Stimulated activated CD8-positive, alpha-beta memory T cell treated with anti-CD3 and anti-CD28 coated beads, Interleukin-4, amount 100 ng/mL, for 24 hours (primary cell): ENCODE results near the gene RASSF10.

ENCODE experiments used
- DNase-seq: peaks from one replicate; pipeline ENCODE4 v3.0.0-alpha.2; 2020; ENCODE audit warnings: low read depth

The RASSF10 gene

DNA sequence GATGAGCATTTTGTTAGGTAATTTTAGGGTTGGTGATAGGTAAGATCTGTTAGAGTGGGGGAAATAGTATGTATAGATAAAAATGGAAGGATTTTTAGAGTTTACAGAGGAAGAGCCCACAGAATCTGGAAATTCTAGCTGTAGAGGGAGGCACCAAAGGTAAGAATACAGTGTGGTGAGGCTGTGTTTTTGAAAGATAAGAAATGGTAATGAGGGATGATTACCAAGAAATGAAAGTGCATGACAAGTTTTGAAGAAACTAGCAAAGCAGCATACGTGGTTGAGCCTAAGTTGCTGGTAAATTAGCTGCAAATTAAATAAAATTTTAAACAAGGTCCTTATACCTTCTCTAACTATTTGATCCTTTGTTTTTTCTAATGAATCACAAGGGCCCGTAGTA is 14.6 kb upstream of the RASSF10 start:
- no peak for DNase-seq

DNA sequence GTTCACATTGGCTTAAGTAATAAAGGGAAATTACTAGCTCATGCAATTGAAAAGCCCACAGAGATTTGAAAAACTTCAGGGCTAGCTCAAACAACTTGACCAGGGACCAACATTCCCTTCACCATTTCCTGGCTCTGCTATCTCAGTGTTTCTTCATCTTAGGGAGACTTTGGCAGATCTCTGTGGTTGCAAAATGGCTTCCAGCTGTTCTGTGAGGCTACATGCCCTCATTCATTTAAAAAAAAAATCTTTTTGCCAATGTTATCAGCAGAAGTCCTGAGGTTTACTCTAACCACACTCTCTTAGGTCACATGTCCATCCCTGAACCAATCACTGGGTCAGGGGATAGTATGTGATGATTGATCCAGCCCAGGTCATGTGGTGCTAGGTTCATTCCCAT is 13.9 kb upstream of the RASSF10 start:
- DNase-seq, result no peak

DNA sequence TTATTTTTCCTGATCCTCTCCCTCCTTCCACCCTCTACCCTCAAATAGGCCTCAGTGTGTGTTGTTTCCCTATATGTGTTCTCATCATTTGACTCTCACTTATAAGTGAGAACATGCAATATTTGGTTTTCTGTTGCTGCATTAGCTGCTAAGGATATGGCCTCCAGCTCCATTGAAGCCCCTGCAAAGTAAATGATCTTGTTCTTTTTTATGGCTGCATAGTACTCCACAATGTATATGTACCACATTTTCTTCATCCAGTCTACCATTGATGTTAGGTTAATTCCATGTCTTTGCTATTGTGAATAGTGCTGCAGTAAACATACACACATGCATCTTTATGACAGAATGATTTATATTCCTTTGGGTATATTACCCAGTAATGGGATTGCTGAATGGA is 13.3 kb upstream of the RASSF10 start:
- DNase-seq, result no peak

DNA sequence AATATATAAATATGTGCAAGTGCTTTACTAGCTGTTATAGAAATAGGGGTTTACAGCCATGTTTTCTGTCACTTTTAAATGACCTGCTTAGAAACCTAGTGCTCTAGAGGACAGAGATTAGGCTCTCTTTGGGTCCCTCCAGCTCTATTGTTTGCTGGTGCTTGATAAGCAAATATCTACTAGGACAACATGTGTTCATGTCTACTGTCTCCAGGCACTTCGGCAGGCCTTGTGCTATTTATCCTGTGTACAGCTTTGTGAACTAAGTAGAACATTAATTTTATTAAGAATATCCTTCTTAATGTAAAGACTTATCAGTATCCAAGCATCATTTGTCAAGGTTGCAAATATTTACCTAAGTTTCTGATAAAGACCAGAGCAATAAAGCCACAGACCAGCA is 11.9 kb upstream of the RASSF10 start:
- no peak for DNase-seq

DNA sequence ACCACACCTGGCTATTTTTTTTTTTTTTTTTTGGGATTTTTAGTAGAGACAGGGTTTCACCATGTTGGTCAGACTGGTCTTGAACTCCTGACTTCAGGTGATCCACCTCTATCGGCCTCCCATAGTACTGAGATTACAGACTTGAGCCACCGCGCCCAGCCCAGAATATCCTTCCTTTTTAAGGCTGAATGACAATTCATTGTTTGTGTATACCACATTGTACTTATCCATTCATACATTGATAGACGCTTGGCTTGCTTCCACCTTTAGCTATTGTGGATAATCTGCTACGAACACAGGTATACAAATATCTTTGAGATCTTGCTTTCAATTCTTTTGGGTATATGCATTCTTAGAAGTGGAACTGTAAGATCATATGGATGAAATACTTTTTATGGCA is 10.8 kb upstream of the RASSF10 start:
- no peak for DNase-seq

DNA sequence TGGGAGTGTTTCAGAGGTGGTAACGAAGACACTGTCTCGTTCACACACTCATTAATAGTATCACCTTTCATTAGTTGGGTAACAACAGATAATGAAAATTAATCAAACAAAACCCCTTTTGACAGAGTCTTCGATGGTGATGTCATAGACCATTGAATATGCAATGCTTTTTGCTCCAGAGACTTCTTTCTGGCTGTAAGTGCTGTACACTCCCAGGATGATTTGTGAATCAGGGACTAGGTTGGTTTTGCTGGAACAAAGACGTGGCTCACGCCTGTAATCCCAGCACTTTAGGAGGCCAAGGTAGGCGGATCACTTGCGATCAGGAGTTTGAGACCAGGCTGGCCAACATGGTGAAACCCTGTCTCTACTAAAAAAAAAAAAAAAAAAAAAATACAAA is 9.5 kb upstream of the RASSF10 start:
- DNase-seq, result no peak

DNA sequence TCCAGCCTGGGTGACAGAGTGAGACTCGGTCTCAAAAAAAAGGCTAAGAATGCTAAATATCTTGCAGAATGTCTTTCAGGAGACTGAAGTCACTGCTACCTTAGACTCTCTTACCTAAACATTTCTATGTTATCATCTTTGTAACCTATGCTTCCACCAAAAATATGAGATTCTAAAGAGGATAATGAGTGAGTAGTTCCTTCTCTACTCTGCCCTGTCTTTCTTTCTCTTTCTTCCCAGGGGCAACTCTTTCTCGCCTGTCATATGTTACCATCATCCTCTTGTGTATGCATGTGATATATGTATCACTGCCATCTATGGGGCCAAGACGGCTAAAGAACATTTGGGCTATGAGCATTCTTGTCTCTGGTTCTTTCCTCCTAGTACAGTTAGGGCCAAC is 9.0 kb upstream of the RASSF10 start:
- no peak for DNase-seq

DNA sequence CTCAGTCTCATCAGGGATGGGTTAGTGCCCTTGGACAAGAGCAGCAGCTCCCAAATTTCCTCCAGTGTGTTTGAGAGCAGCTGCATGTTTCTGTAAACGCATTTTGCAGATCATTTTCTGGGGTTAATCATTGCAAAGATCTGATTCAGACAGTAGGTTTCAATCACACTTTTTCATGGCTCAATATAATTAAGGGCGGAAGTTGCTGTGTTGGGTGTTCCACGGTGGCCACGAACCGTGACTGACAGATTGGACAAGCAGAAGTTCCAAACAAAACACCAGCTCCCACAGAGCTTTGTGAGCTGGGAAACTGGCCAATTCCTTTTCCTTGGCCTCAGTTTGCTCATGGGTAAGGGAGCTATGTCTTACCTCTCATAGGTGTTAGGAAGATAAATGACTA is 8.4 kb upstream of the RASSF10 start:
- DNase-seq, result no peak

DNA sequence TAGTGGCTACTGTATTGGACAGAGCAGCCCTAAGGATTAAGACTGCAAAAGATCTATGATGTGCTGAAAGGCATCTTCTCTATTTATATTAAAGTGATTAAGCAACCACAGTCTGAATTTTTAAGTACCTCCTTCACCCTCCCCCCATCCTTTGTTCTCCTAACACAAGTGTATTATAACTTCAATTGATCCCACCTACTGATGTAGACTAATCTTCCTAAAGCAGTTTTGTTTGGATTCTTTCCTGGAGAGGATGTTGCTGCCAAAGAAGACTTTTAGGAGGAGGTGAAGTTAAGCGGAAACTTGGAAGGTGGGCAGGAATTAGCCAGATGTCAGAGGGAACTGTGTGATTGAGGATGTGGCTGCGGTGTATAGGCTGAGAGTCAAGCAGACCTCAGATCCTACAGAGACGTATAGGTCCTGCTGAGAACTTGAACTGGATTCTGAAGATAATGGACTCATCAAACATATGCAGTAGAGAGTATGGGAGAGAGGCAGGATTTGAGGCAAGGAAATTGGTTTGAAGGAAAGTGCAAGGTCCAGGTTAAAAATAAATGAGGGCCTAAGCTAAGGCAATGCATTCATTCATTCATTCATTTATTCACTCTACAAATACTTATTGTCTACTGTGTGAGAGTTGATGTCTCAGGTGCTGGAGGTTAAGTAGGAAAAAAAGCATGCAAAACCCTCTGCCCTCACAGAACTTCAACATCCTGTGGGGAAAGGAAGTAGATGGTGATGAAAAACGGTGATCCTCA is 5.2 kb upstream of the RASSF10 start:
- DNase-seq, result no peak

DNA sequence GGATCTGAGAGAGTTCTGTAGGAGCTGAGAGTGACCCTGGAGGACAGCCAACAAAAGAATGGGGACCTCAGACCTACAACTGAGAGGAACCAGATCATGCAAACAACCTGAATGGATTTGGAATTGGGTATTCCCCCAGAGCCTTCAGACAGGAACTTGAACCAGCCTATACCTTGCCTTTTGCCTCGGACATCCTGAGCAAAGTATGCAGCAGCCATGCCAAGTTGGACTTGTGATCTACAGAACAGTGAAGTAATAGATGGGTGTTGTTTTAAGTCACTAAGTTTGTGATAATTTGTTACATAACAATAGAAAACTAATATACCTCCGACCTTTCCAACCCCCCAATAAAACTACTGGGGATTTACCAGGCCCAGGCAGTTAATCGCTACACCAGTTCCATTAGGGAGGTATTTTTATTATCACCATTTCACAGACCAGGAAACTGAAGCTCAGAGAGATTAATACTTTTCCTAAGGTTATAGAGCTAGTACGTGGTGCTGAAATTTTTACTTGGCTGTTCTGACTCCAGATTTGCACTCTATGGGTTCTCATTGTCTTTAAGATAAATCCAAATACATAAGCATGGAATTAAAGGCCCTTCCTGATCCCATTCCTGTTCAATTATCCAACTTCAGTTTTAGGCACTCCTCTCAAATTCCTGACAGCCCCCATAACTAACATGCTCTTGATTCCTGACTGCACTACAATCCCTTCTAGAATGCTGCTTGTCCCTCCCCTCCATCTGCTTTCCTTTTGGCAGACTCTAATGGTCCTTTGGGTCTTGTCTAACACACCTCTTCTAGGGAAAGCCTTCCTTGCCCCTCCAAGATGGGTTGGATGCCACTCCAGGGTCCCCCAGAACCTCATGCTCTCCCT is 1.7 kb upstream of the RASSF10 start:
- DNase-seq, result no peak

DNA sequence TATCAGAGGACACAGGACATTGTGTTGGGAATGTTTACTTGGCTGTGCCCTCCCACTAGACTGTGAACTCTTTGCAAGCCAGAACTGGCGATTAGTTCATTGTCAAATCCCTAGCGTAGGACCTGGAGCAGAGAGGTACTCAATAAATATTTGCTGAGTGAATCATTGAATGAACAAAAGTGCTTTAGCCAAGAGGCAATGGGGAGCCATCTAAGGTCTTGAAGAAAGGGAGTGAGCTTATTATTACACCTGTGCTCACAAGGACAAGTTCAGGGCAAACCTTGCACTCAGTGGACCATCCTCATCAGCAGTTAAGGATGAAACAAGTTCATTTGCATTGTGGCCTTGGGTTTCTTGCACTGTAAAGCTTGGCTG is 1.1 kb upstream of the RASSF10 start:
- DNase-seq, result no peak

DNA sequence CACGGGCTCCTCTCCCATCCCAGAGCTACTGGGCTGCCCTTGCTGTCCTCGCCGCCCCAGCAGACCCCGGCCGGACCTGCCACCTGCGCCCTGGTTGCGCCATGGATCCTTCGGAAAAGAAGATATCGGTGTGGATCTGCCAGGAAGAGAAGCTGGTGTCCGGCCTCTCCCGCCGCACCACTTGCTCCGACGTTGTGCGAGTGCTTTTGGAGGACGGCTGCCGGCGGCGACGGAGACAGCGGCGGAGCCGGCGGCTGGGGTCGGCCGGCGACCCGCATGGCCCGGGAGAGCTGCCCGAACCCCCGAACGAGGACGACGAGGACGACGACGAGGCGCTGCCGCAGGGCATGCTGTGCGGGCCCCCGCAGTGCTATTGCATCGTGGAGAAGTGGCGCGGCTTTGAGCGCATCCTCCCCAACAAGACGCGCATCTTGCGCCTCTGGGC is 382 bp downstream of the RASSF10 start:
- DNase-seq, result no peak

DNA sequence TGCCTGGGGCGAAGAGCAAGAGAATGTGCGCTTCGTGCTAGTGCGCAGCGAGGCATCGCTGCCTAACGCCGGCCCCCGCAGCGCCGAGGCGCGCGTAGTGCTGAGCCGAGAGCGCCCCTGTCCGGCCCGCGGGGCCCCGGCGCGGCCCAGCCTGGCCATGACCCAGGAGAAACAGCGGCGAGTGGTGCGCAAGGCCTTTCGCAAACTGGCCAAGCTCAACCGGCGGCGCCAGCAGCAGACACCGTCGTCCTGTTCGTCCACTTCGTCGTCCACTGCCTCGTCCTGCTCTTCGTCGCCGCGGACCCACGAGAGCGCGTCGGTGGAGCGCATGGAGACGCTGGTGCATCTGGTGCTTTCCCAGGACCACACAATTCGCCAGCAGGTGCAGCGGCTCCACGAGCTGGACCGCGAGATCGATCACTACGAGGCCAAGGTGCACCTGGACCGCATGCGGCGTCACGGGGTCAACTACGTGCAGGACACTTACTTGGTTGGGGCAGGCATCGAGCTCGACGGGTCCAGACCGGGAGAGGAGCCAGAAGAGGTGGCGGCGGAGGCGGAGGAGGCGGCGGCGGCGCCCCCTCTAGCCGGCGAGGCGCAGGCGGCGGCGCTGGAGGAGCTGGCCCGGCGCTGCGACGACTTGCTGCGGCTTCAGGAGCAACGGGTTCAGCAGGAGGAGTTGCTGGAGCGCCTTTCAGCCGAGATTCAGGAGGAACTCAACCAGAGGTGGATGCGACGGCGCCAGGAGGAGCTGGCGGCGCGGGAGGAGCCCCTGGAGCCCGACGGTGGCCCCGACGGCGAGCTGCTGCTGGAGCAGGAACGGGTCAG is 1.0 kb downstream of the RASSF10 start:
- DNase-seq, result no peak

DNA sequence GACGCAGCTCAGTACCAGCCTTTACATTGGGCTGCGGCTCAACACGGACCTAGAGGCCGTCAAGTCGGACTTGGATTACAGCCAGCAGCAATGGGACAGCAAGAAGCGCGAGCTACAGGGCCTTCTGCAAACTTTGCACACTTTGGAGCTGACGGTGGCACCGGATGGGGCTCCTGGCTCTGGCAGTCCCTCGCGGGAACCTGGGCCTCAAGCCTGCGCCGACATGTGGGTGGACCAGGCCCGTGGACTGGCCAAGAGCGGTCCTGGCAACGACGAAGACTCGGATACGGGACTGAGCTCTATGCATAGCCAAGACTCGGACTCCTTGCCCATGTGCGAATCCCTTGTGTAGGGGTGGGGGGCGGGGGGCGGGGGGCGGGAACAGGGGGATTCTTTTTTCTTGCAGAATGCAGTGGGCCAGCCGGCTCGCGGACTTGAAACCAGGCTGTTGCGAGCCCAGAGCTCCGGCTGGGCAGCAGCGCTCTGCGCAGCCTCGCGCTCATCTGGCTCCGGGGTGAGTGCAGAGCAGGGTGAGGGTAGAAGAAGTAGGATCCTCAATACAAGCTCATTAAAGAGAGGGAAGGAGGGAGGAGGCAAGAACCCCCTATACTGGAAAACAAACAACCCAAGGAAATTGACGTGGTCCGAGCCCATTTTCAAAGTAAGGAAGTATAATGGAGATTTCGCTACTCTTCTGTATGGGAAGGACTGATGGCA is 1.8 kb downstream of the RASSF10 start:
- no peak for DNase-seq

DNA sequence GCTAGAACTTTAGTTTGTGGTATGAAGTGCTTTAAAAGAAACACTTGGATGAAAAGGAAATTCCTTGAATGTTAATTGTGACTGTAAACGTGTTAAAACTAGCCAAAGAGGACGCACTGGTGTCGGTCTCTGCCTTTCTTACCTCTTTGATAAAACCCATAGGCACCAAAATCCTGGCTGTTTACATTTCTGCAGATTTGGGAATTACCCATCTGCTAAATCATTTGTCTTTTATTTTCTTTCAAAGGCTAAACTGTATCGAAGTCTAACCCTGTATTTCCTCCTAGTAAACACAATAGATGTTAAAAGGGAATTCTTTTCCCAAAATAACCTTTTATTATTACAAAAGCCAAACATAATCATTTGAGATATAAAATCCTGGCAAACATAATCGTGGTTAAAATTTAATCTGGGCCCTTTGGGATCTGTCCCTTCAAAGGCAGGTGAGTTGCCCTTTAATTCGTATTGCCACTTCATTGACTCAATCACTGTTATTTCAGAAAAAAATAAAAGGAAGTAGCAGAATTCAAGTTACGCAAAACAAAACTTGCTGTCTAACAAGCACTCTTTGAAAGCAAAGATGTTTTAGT is 2.4 kb downstream of the RASSF10 start:
- no peak for DNase-seq

DNA sequence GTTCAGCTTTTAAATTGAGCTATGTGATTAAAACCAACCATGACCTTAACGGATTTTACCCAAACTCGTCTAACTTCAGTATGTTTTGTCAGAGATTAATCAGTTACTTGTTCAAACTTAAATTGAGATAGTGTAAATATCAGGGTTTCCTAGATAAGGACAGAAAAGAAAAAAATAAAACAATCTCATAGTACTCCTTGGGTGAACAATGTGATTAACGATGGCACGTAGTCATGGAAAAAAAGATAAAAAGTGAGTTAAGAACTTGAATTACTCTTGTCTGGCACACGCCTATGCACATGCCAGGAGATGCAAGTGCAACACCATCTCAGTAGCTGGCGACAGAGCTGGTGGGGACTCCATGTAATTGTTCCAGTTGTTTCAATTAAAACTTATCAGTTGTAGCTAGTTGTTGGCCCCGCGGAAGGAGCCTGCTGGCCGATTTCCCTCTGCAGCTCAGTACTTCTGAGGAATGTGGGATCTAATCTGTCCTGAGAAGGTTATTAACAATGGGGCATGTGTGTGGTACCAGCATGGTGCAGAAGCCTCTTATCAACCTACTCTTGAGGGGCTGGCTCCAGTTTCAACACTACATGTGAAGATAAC is 3.0 kb downstream of the RASSF10 start:
- DNase-seq, result no peak

DNA sequence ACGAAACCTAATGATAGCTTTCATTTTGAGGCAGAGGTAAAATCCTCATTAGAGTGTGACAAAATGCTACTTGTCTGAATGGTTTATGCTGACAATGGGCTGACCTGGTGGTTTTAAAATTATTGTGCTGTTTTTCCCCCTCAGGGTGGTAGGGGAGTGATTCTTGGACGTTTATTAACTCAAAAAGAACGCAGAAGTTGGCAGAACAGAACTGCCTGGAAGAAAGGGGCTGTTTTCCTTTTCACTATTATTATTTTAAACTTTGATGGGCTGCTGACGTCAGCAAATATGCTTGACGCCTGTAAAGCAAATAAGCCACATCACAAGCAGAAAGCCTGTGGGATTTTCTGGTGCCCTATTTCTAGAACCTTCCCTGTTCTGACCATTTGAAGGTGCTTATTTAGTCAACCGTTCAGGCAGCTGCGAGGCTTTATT is 4.0 kb downstream of the RASSF10 start:
- DNase-seq, result no peak

DNA sequence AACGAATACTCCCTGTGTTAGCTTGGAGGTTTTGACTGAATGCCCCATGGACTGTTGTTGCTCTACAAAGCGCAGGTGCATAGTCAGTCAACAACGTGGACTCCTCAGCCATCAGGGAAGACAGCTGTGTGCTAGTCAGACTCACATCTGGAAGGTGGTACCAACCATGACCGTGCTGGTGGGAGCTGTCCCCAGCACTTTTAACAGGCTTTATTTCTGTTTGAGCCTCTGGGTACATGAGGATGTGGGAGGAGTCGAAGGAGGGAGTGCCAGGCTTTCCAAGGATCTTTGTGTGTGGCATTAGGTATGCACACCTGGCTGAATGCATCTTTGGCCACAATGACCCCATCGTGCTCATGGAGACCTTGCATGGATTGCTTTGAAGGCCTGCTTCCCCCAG is 6.6 kb downstream of the RASSF10 start:
- no peak for DNase-seq

DNA sequence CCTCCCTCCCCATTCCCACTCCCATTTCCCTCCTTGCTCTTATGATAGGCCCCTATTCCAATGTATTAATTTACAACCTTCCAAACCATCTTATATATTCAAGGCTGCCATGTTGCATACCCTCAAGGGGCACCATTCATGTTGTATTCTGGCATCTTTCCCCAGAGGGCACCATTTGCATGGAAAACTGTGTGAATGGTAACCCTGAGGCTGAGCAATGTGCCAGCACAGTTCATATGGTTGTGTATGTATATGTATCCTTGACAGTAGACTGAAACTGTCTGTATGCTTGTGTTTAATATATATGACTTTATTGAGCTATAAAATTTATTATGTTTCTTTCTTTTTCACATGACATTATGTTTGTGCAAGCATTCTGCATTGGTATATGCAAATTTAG is 7.3 kb downstream of the RASSF10 start:
- no peak for DNase-seq

DNA sequence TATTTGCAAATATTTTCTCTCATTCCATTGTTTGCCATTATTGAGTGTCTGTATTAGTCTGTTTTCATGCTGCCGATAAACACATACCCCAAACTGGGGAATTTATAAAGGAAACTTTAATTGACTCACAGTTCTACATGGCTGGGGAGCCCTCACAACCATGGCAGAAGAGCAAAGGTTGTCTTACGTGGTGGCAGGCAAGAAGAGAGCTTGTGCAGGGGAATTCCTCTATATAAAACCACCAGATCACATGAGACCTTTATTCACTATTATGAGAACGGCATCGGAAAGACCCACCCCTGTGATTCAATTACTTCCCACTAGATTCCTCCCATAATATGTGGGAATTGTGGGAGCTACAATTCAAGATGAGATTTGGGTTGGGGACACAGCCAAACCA is 10.2 kb downstream of the RASSF10 start:
- no peak for DNase-seq

DNA sequence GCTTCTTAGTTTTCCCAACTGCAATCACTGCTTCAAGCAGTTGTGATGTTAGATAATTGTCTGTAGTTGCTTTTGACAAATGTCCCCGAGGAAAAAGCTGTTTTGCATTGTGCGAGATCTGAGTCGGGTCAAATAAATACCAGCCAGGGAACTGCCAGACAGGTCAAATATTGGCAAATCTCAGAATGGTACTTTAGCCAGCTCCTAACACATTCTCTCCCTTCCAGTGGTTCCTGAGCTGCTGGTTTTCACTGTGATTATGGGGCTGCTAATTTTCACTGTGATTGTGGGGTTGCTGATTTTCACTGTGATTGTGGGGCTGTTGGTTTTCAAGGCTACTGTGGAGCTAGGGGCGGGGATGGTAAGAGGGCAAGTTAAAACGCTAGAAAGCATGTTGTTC is 14.3 kb downstream of the RASSF10 start:
- DNase-seq, result no peak
